SU-DHL-6 (cell line): Measurements from ENCODE around the gene ATP11A.

ENCODE experiments used
- EZH2phosphoT487 ChIP-seq: fragments of 200-600 bp; sonication (generic), shearing (Covaris generic); conservative IDR thresholded peaks from 2 replicates; pipeline ENCODE4 v1.6.1; 2018; ENCODE audit warnings: mild to moderate bottlenecking, antibody characterized with exemption, low read length, moderate library complexity, mixed read lengths
- TF ChIP-seq, protein P1 (sequence below): fragments of 200-600 bp; sonication (generic); IDR thresholded peaks from one replicate; pipeline ENCODE4 v1.5.1; 2017; ENCODE audit warnings: antibody characterized with exemption, mild to moderate bottlenecking, low read length, moderate library complexity; ENCODE audit not compliant: insufficient read depth, poor library complexity, severe bottlenecking

DNA sequence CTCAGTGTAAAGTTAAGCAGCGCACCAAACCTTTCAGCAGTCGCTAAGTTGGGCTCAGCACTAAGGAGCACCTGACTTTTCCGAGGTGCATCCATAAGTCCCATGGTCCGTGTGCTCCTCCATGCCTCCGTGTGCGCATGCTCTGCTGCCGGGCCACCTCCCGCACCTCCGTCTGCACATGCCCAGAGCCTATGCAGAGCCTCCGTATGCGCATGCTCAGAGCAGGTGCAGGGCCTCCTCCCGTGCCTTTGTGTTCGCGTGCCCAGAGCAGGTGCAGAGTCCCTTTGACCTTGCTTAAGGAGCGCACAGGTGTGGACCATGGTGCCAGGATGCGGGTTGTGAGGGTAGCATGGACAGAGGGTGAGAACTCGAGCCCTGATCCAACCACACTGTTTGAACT, 46.0 kb downstream of the ATP11A start:
- TF ChIP-seq, protein P1, sequence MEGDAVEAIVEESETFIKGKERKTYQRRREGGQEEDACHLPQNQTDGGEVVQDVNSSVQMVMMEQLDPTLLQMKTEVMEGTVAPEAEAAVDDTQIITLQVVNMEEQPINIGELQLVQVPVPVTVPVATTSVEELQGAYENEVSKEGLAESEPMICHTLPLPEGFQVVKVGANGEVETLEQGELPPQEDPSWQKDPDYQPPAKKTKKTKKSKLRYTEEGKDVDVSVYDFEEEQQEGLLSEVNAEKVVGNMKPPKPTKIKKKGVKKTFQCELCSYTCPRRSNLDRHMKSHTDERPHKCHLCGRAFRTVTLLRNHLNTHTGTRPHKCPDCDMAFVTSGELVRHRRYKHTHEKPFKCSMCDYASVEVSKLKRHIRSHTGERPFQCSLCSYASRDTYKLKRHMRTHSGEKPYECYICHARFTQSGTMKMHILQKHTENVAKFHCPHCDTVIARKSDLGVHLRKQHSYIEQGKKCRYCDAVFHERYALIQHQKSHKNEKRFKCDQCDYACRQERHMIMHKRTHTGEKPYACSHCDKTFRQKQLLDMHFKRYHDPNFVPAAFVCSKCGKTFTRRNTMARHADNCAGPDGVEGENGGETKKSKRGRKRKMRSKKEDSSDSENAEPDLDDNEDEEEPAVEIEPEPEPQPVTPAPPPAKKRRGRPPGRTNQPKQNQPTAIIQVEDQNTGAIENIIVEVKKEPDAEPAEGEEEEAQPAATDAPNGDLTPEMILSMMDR, result no peak
- no peak for TF ChIP-seq EZH2phosphoT487
